Effector memory CD8-positive, alpha-beta T cell (primary cell): ENCODE measurements around the gene MS4A7.

ENCODE experiments used
- ATAC-seq: fragments of 150-1000 bp; cut with Tn5 transposase; replicated peaks from 2 replicates; pipeline ENCODE4 v1.10.0; 2021; ENCODE audit warnings: mild to moderate bottlenecking, moderate library complexity
- DNase-seq, 3 experiments: peaks; one replicate each; pipeline ENCODE4 v3.0.0; 2021
- H3K27ac Mint-ChIP-seq, 2 donors: one replicate each; pipeline ENCODE4 v1.8.0; 2022; ENCODE audit warnings: mild to moderate bottlenecking in 2 of 2, mixed read lengths in 2 of 2, moderate library complexity in 2 of 2
- H3K27me3 Mint-ChIP-seq, 2 donors: one replicate each; pipeline ENCODE4 v1.8.0; 2022; ENCODE audit warnings: mixed read lengths in 2 of 2
- H3K36me3 Mint-ChIP-seq: one replicate; pipeline ENCODE4 v1.8.0; 2022; ENCODE audit warnings: mild to moderate bottlenecking, moderate library complexity, mixed read lengths; ENCODE audit not compliant: insufficient read depth
- H3K4me1 Mint-ChIP-seq, 2 donors: one replicate each; pipeline ENCODE4 v1.8.0; 2022; ENCODE audit warnings: low read depth in 2 of 2, mixed read lengths in 2 of 2
- H3K4me3 Mint-ChIP-seq, 2 donors: one replicate each; pipeline ENCODE4 v1.8.0; 2022; ENCODE audit warnings: mild to moderate bottlenecking in 2 of 2, mixed read lengths in 2 of 2, moderate library complexity in 2 of 2
- H3K9me3 Mint-ChIP-seq, 2 donors: one replicate each; pipeline ENCODE4 v1.8.0; 2022; ENCODE audit warnings: mixed read lengths in 2 of 2

MS4A7 gene

GRCh38 chr11:60433401-60433800, 55.1 kb downstream of the MS4A7 start:
- Mint-ChIP-seq H3K4me1 (no peaks in the 10 kb centered on the region), H3K27me3 (peaks cover 21 to 38% of the 10 kb centered on the region in 2 donors), H3K36me3 (no peaks in the 10 kb centered on the region), H3K27ac (no peak overlapping the region), H3K4me3 (no peak overlapping the region), H3K9me3 (no peaks in the 10 kb centered on the region)
- DNase-seq (no peak), ATAC-seq (no peak)
